ENCODE data around the gene MICU1. TPM values are rescaled to one million over a fixed set of nuclear protein-coding genes. Genes with fewer than 3 reads are reported as not detected.
A peak's percentile ranks its signal among the peaks of the same experiment; 100 is the strongest.

Gene MICU1
- total and polyA plus RNA-seq, 2 of the 13 experiments (the other 11 are each of a cell fraction or from before 2014, with no cell fraction given) = 32.5 to 56.1 TPM

- TF ChIP-seq E2F2 (CRISPR knock-in tag; IDR thresholded peaks at IDR 0.05; ENCODE audit: borderline replicate concordance) = no peak
- no peak for TF ChIP-seq ZNF737 (CRISPR knock-in tag; IDR thresholded peaks at IDR 0.05; ENCODE audit: borderline replicate concordance)
- 0 out of 2 replicates have a peak, but pooled peaks have one; percentile 34 for TF ChIP-seq ZBTB39 (CRISPR knock-in tag; IDR thresholded peaks at IDR 0.05)
- TF ChIP-seq FOXP1 (IDR thresholded peaks at IDR 0.05) = no peak
- no peak for TF ChIP-seq FOXP1 (CRISPR knock-in tag; IDR thresholded peaks at IDR 0.05)
- TF ChIP-seq ATF1 (CRISPR knock-in tag; IDR thresholded peaks at IDR 0.05) = no peak
- no peak for TF ChIP-seq PRPF4 (IDR thresholded peaks at IDR 0.05; ENCODE audit: low read depth, low read length, poor library complexity, severe bottlenecking)
- no peak for TF ChIP-seq FOXK2 (IDR thresholded peaks at IDR 0.05)
- TF ChIP-seq ZNF878 (CRISPR knock-in tag; IDR thresholded peaks at IDR 0.05) = no peak
- peak; percentile 71 for TF ChIP-seq RAD51 (IDR thresholded peaks at IDR 0.05; ENCODE audit: borderline replicate concordance)
- TF ChIP-seq ZNF562 (CRISPR knock-in tag; IDR thresholded peaks at IDR 0.05; ENCODE audit: borderline replicate concordance) = no peak
- TF ChIP-seq YEATS4 (CRISPR knock-in tag; IDR thresholded peaks at IDR 0.05; ENCODE audit: borderline replicate concordance) = peak; percentile 88
- TF ChIP-seq KMT2B (CRISPR knock-in tag; IDR thresholded peaks at IDR 0.05) = peak; percentile 93
- no peak for TF ChIP-seq ZNF367 (CRISPR knock-in tag; IDR thresholded peaks at IDR 0.05; ENCODE audit: borderline replicate concordance)
- 0 out of 2 replicates have a peak, but pooled peaks have one; percentile 12 for TF ChIP-seq ZBTB25 (CRISPR knock-in tag; IDR thresholded peaks at IDR 0.05)
- peak; percentile 64; the same call in 1 of the 2 replicates for TF ChIP-seq ZNF503 (CRISPR knock-in tag; IDR thresholded peaks at IDR 0.05)
- no peak for TF ChIP-seq TOPORS (CRISPR knock-in tag; IDR thresholded peaks at IDR 0.05)
- TF ChIP-seq E2F1 (CRISPR knock-in tag; IDR thresholded peaks at IDR 0.05) = peak; percentile 90
- no peak; the same call in 1 of the 2 replicates for TF ChIP-seq ZSCAN5A (CRISPR knock-in tag; IDR thresholded peaks at IDR 0.05; ENCODE audit: borderline replicate concordance)
- TF ChIP-seq MAX (IDR thresholded peaks at IDR 0.05) = peak; percentile 49; the same call in 1 of the 2 replicates
- peak; percentile 57 for TF ChIP-seq TEAD3 (CRISPR knock-in tag; optimal IDR thresholded peaks at IDR 0.05; ENCODE audit: borderline replicate concordance)
Measured at GRCh38 chr10:72625608-72626443, at the start of gene MICU1 (continued).

Data from HepG2 (cell line).